ENCODE results near the gene EPAS1.

- TF ChIP-seq EZH2 (IDR thresholded peaks at IDR 0.05; ENCODE audit: low read depth) = no peak
- TF ChIP-seq CTCF (conservative IDR thresholded peaks at IDR 0.05) = no peak
Measured at GRCh38 chr2:46368401-46368800, 71.2 kb downstream of the EPAS1 start.

Measured in PC-9 (cell line).